Measurements from ENCODE around the gene WNT6.

The WNT6 gene

GRCh38 chr2:218813771-218814460 lies 45.7 kb upstream of the WNT6 start:
- no peak for TF ChIP-seq CTCF (IDR thresholded peaks at IDR 0.05)
- no peak for DNase-seq
- H3K4me3 Mint-ChIP-seq = no peak overlapping the region
- peaks cover 9% of the 10 kb centered on the region for H3K27me3 Mint-ChIP-seq (ENCODE audit: low read depth, poor library complexity)
- no peak overlapping the region for H3K27ac Mint-ChIP-seq
- peaks cover 7% of the 10 kb centered on the region for H3K4me1 Mint-ChIP-seq
- no peaks in the 10 kb centered on the region for H3K9me3 Mint-ChIP-seq
- peaks cover 9% of the 10 kb centered on the region for H3K36me3 Mint-ChIP-seq (ENCODE audit: low read depth)

- no peaks in the 10 kb centered on the region for H3K9me3 Mint-ChIP-seq
- TF ChIP-seq CTCF (IDR thresholded peaks at IDR 0.05) = no peak
- no peak overlapping the region for H3K4me3 Mint-ChIP-seq
- H3K27me3 Mint-ChIP-seq (ENCODE audit: low read depth, poor library complexity) = peaks cover 12% of the 10 kb centered on the region
- H3K36me3 Mint-ChIP-seq (ENCODE audit: low read depth) = peaks cover 9% of the 10 kb centered on the region
- no peak for DNase-seq
- peaks cover 7% of the 10 kb centered on the region for H3K4me1 Mint-ChIP-seq
- no peak overlapping the region for H3K27ac Mint-ChIP-seq
These were observed 44.9 kb upstream of the WNT6 start for GRCh38 chr2:218814540-218815243.

- no peaks in the 10 kb centered on the region for H3K9me3 Mint-ChIP-seq
- DNase-seq = no peak
- H3K4me1 Mint-ChIP-seq = peaks cover 7% of the 10 kb centered on the region
- H3K36me3 Mint-ChIP-seq (ENCODE audit: low read depth) = peaks cover 9% of the 10 kb centered on the region
- peaks cover 12% of the 10 kb centered on the region for H3K27me3 Mint-ChIP-seq (ENCODE audit: low read depth, poor library complexity)
- no peak for TF ChIP-seq CTCF (IDR thresholded peaks at IDR 0.05)
- H3K4me3 Mint-ChIP-seq = no peak overlapping the region
- no peak overlapping the region for H3K27ac Mint-ChIP-seq
These were observed 44.4 kb upstream of the WNT6 start for GRCh38 chr2:218815244-218815637.

- Mint-ChIP-seq H3K4me1 (peaks cover 7% of the 10 kb centered on the region), H3K27me3 (ENCODE audit: low read depth, poor library complexity) (peaks cover 12% of the 10 kb centered on the region), H3K4me3 (no peak overlapping the region), H3K27ac (no peak overlapping the region), H3K36me3 (ENCODE audit: low read depth) (peaks cover 9% of the 10 kb centered on the region), H3K9me3 (no peaks in the 10 kb centered on the region)
- no peak for TF ChIP-seq CTCF (IDR thresholded peaks at IDR 0.05)
- no peak for DNase-seq
These were observed 44.0 kb upstream of the WNT6 start for GRCh38 chr2:218815649-218816048.

- peak overlapping the region; percentile 5 for H3K27ac Mint-ChIP-seq
These were observed 43.0 kb upstream of the WNT6 start for GRCh38 chr2:218816561-218817011.

More at GRCh38 chr2:218816561-218817011, 43.0 kb upstream of the WNT6 start:
- no peaks in the 10 kb centered on the region for H3K9me3 Mint-ChIP-seq
- no peak for DNase-seq
- no peak for TF ChIP-seq CTCF (IDR thresholded peaks at IDR 0.05)
- H3K36me3 Mint-ChIP-seq (ENCODE audit: low read depth) = peaks cover 9% of the 10 kb centered on the region
- H3K27me3 Mint-ChIP-seq (ENCODE audit: low read depth, poor library complexity) = peaks cover 20% of the 10 kb centered on the region
- no peak overlapping the region for H3K4me3 Mint-ChIP-seq
- peaks cover 7% of the 10 kb centered on the region for H3K4me1 Mint-ChIP-seq

Data from nephron progenitor cell (in vitro differentiated cells).